Uterus (tissue), 2 donors: Measurements from ENCODE around the gene PCDHGC5.

Experiments
- POLR2A ChIP-seq, 2 donors: fragments of 450-650 bp; IDR thresholded peaks; one replicate each; pipeline ENCODE4 v1.6.1; 2016; ENCODE audit warnings: antibody characterized with exemption in 2 of 2, mild to moderate bottlenecking in 1 of 2, moderate library complexity in 1 of 2
- TF ChIP-seq, protein P1 (sequence below), 4 experiments: fragments of 200-600 bp in 2 of 4; fragments of 450-650 bp in 2 of 4; sonication (generic) in 2 of 4; IDR thresholded peaks; one replicate each; pipeline ENCODE4 v1.5.1; 2016 to 2019; ENCODE audit warnings: antibody characterized with exemption in 4 of 4, mild to moderate bottlenecking in 2 of 4, moderate library complexity in 1 of 4

GRCh38 chr5:141492168-141492885, 3.4 kb downstream of the PCDHGC5 start:
- TF ChIP-seq, protein P1, sequence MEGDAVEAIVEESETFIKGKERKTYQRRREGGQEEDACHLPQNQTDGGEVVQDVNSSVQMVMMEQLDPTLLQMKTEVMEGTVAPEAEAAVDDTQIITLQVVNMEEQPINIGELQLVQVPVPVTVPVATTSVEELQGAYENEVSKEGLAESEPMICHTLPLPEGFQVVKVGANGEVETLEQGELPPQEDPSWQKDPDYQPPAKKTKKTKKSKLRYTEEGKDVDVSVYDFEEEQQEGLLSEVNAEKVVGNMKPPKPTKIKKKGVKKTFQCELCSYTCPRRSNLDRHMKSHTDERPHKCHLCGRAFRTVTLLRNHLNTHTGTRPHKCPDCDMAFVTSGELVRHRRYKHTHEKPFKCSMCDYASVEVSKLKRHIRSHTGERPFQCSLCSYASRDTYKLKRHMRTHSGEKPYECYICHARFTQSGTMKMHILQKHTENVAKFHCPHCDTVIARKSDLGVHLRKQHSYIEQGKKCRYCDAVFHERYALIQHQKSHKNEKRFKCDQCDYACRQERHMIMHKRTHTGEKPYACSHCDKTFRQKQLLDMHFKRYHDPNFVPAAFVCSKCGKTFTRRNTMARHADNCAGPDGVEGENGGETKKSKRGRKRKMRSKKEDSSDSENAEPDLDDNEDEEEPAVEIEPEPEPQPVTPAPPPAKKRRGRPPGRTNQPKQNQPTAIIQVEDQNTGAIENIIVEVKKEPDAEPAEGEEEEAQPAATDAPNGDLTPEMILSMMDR (IDR thresholded peaks at IDR 0.05) = no peak
- no peak for TF ChIP-seq POLR2A (IDR thresholded peaks at IDR 0.05)
